OCI-LY1 (cell line): ENCODE results near the gene CDH4.

Experiments used
- EZH2 ChIP-seq: fragments of 200-600 bp; sonication (generic), shearing (Covaris generic); IDR thresholded peaks from 2 replicates; pipeline ENCODE4 v1.8.0; 2017; ENCODE audit warnings: borderline replicate concordance, mixed run types, mild to moderate bottlenecking, antibody characterized with exemption, low read length, moderate library complexity, mixed read lengths
- TF ChIP-seq, protein P1 (sequence below): fragments of 200-600 bp; sonication (generic), shearing (Covaris generic); IDR thresholded peaks from 2 replicates; pipeline ENCODE4 v1.5.1; 2017; ENCODE audit warnings: mild to moderate bottlenecking, antibody characterized with exemption, low read length, moderate library complexity, mixed read lengths

GRCh38 chr20:61373956-61374545 is 122.0 kb downstream of the CDH4 start:
- TF ChIP-seq, protein P1, sequence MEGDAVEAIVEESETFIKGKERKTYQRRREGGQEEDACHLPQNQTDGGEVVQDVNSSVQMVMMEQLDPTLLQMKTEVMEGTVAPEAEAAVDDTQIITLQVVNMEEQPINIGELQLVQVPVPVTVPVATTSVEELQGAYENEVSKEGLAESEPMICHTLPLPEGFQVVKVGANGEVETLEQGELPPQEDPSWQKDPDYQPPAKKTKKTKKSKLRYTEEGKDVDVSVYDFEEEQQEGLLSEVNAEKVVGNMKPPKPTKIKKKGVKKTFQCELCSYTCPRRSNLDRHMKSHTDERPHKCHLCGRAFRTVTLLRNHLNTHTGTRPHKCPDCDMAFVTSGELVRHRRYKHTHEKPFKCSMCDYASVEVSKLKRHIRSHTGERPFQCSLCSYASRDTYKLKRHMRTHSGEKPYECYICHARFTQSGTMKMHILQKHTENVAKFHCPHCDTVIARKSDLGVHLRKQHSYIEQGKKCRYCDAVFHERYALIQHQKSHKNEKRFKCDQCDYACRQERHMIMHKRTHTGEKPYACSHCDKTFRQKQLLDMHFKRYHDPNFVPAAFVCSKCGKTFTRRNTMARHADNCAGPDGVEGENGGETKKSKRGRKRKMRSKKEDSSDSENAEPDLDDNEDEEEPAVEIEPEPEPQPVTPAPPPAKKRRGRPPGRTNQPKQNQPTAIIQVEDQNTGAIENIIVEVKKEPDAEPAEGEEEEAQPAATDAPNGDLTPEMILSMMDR: no peak
- no peak for TF ChIP-seq EZH2
